GM12878 (cell line): ENCODE measurements around the gene OR2V1. TPM values are rescaled to one million over a fixed set of nuclear protein-coding genes. Genes with fewer than 3 reads are reported as not detected.
A peak's percentile ranks its signal among the peaks of the same experiment; 100 is the strongest.

Source experiments
- BHLHE40 ChIP-seq, 2 experiments: fragments of 450-650 bp in 1 of 2; IDR thresholded peaks; 2 replicates each; pipeline ENCODE4 v1.6.1; 2011 to 2017; ENCODE audit warnings: low read depth in 2 of 2, borderline replicate concordance in 1 of 2, improper control_type of control experiment in 1 of 2, low read length in 1 of 2, mild to moderate bottlenecking in 1 of 2
- CBX3 ChIP-seq: fragments of 200-600 bp; sonication (generic); IDR thresholded peaks from 2 replicates; pipeline ENCODE4 v1.6.1; 2016; ENCODE audit warnings: low read depth, borderline replicate concordance
- DPF2 ChIP-seq: fragments of 450-650 bp; IDR thresholded peaks from 2 replicates; pipeline ENCODE4 v1.6.1; 2017; ENCODE audit warnings: mild to moderate bottlenecking
- ETV6 ChIP-seq, 2 experiments: fragments of 450-650 bp in 1 of 2; IDR thresholded peaks in 1 of 2; conservative IDR thresholded peaks in 1 of 2; 2 replicates each; pipeline ENCODE4 v1.6.1; 2014; ENCODE audit warnings: antibody characterized with exemption in 1 of 2, borderline replicate concordance in 1 of 2, low read depth in 1 of 2, mild to moderate bottlenecking in 1 of 2, moderate library complexity in 1 of 2
- IRF5 ChIP-seq: fragments of 450-650 bp; IDR thresholded peaks from 2 replicates; pipeline ENCODE4 v1.6.1; 2017; ENCODE audit warnings: borderline replicate concordance
- MLLT1 ChIP-seq: fragments of 450-650 bp; IDR thresholded peaks from 2 replicates; pipeline ENCODE4 v1.6.1; 2016; ENCODE audit warnings: mild to moderate bottlenecking
- PML ChIP-seq: IDR thresholded peaks from 2 replicates; pipeline ENCODE4 v1.6.1; 2012; ENCODE audit warnings: low read length, inconsistent platforms
- POLR2A ChIP-seq: IDR thresholded peaks from 2 replicates; pipeline ENCODE4 v1.6.1; 2011; ENCODE audit warnings: low read depth, mild to moderate bottlenecking, low read length
- REST ChIP-seq: IDR thresholded peaks from 2 replicates; pipeline ENCODE4 v1.6.1; 2012; ENCODE audit warnings: mild to moderate bottlenecking, low read depth, low read length
- RUNX3 ChIP-seq: IDR thresholded peaks from 2 replicates; pipeline ENCODE4 v1.6.1; 2012; ENCODE audit warnings: low read length, inconsistent platforms
- TCF12 ChIP-seq: IDR thresholded peaks from 2 replicates; pipeline ENCODE4 v1.6.1; 2011; ENCODE audit warnings: low read depth, mild to moderate bottlenecking, low read length
- TCF3 ChIP-seq: IDR thresholded peaks from 2 replicates; pipeline ENCODE4 v1.6.1; 2012; ENCODE audit warnings: low read depth, mild to moderate bottlenecking, low read length, borderline replicate concordance; ENCODE audit not compliant: insufficient read depth
- TCF7 ChIP-seq: IDR thresholded peaks from 2 replicates; pipeline ENCODE4 v1.6.1; 2014; ENCODE audit warnings: antibody characterized with exemption, borderline replicate concordance
- ZBED1 ChIP-seq: IDR thresholded peaks from 2 replicates; pipeline ENCODE4 v1.6.1; 2016; ENCODE audit warnings: borderline replicate concordance
- ZSCAN29 ChIP-seq: fragments of 450-650 bp; IDR thresholded peaks from 2 replicates; pipeline ENCODE4 v1.6.1; 2017; ENCODE audit warnings: mild to moderate bottlenecking, moderate library complexity
- polyA plus RNA-seq, 11 experiments: library from polyadenylated mRNA; depleted of rRNA in 4 of 11; unstranded in 6 of 11; stranded (reverse) in 5 of 11; fragments of >200 nt; fragmentation: Nextera tagmentation in 4 of 11; fragmentation: Illumina TruSeq in 1 of 11; extraction: Ambion mirVana in 4 of 11; extraction: Trizol in 1 of 11; gene quantifications; 1 replicate in 1 of 11; 2 replicates in 10 of 11; pipeline versions ENCODE4 v1.2.1 to v1.2.3, GENCODE V29; 2011 to 2016; ENCODE audit warnings: inconsistent platforms in 2 of 11, missing spikeins in 2 of 11, low read depth in 1 of 11
- total RNA-seq, 4 experiments: library from RNA; depleted of rRNA in 3 of 4; stranded (reverse); fragments of >200 nt in 3 of 4; fragmentation: Illumina TruSeq in 1 of 4; extraction: Trizol in 1 of 4; gene quantifications; 2 replicates each; pipeline versions ENCODE4 v1.2.1 to v1.2.3, GENCODE V29; 2013 to 2021

The OR2V1 gene
- total and polyA plus RNA-seq, 10 of the 15 experiments (the other 5 are each of a cell fraction or from before 2014, with no cell fraction given), result 0.20 to 4.4 TPM; not detected in 8

GRCh38 chr5:181149806-181150733 is 19.1 kb upstream of the OR2V1 start (continued):
- TF ChIP-seq REST (no peak), IRF5 (no peak), CBX3 (no peak), ZBED1 (no peak), TCF3 (0 out of 2 replicates have a peak, but pooled peaks have one; percentile 7), ZSCAN29 (no peak), PML (no peak), MLLT1 (no peak), DPF2 (no peak), BHLHE40 (IDR thresholded peaks at IDR 0.05; ENCODE audit: borderline replicate concordance in 1 of 2, low read depth in 2 of 2, low read length in 1 of 2) (peak in 1 of 2 experiments; percentile 20; a peak in 1 of 4 replicates), POLR2A (no peak), RUNX3 (peak; percentile 17; the same call in 1 of the 2 replicates), ETV6 (conservative IDR thresholded peaks at IDR 0.05 in 1 of 2, IDR thresholded peaks at IDR 0.05 in 1 of 2; ENCODE audit: borderline replicate concordance in 1 of 2, low read depth in 1 of 2) (no peak), TCF12 (0 out of 2 replicates have a peak, but pooled peaks have one; percentile 14), TCF7 (no peak)
